Psoas muscle (tissue), 8 donors: ENCODE measurements around the gene TTLL9. TPM values are rescaled to one million over a fixed set of nuclear protein-coding genes. Genes with fewer than 3 reads are reported as not detected.

Experiments used
- ATAC-seq, 4 donors: fragments of 200-7000 bp; cut with Tn5 transposase; one replicate each; pipeline ENCODE4 v1.9.1; 2020; ENCODE audit warnings: moderate library complexity in 3 of 4, mild to moderate bottlenecking in 2 of 4
- DNase-seq, 2 donors: peaks; one replicate each; pipeline ENCODE4 v3.0.0-alpha.2; 2020
- H3K27ac ChIP-seq: fragments of 200-600 bp; one replicate; pipeline ENCODE4 v1.8.0; 2022
- H3K27me3 ChIP-seq, 3 donors: fragments of 200-600 bp in 1 of 3; one replicate each; pipeline versions ENCODE4 v1.6.1 to v1.8.0; 2013 to 2022; ENCODE audit warnings: low read length in 2 of 3, mild to moderate bottlenecking in 2 of 3, moderate library complexity in 1 of 3; ENCODE audit not compliant: insufficient read depth in 3 of 3
- H3K36me3 ChIP-seq, 2 donors: fragments of 200-600 bp in 1 of 2; one replicate each; pipeline versions ENCODE4 v1.6.1 to v1.8.0; 2013 to 2022; ENCODE audit warnings: low read depth in 1 of 2, mild to moderate bottlenecking in 1 of 2, moderate library complexity in 1 of 2; ENCODE audit not compliant: insufficient read depth in 1 of 2
- H3K4me1 ChIP-seq: fragments of 200-600 bp; one replicate; pipeline ENCODE4 v1.8.0; 2022
- H3K4me3 ChIP-seq: fragments of 200-600 bp; one replicate; pipeline ENCODE4 v1.8.0; 2022; ENCODE audit warnings: mild to moderate bottlenecking
- H3K9me3 ChIP-seq: fragments of 200-600 bp; one replicate; pipeline ENCODE4 v1.8.0; 2022
- CTCF ChIP-seq: fragments of 200-600 bp; IDR thresholded peaks from one replicate; pipeline ENCODE4 v1.8.0; 2022; ENCODE audit warnings: antibody characterized with exemption
- WGBS, 3 donors: extraction: QIAGEN DNeasy Blood & Tissue Kit; methylation state at CpG; one replicate each; pipeline versions ENCODE4 v1.1.6 to v1.1.7; 2013; 5-methylcytosine and 5-hydroxymethylcytosine counted together
- intact Hi-C, 2 donors: fragments of 100-400 bp; cut with DNase I; formaldehyde crosslinking; loops; one replicate each; pipeline versions ENCODE4 v1.11.0 to v1.14.2; 2022
- polyA plus RNA-seq, 3 donors: library from polyadenylated mRNA; stranded (reverse); fragments of 200-250 nt; gene quantifications; one replicate each; pipeline ENCODE4 v1.2.3, GENCODE V29; 2013
- total RNA-seq, 4 donors: library from RNA; stranded (reverse); fragmentation: NEBNext Ultra II Directional in 2 of 4; extraction: Animal tissue kit (Norgen Biotek cat#: 25700) in 2 of 4; gene quantifications; one replicate each; pipeline versions ENCODE4 v1.2.1 to v1.2.4, GENCODE V29; 2021 to 2023
- donor health status: healthy with polysubstance abuse.
- donor health status: DM: no; HTN: no; CAD: no; lungs with moderate emphysema.
- donor health status: Bipolar disorder and iron deficiency.
- donor health status: healthy.
- donor health status: DM: yes; HTN: yes; CAD: no.
- donor health status: DM: no; HTN: no; CAD: no.
- donor health status: DM: no; HTN: no; CAD: no.
- donor health status: DM: yes; HTN: yes; CAD: no.

Gene TTLL9
- total and polyA plus RNA-seq, 7 donors: 0.01 TPM; not detected in 6

DNA sequence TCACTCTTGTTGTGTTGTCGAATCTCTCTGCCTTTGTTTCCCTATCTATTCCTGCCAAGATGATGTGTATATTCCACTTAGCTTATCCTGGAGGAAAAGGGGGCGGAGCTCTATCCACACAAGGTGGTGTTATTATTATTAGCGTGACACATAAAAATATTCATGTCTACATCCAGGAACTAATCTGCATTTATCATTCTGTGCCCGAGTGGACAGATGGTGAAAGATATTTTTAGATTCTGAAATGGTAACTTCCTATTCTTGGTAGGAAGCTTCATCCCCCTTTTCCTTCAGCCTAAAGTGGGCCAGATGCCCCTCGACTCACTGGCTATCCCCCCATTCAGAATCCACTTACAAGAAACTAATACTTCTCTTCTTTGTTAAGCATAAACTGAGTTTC lies 99.6 kb downstream of the TTLL9 start:
- ATAC-seq: no peak
- intact Hi-C loops: no loop called here
- DNase-seq: no peak
- WGBS, 3 donors: 54 to 64% (median 63%) methylated on average over 5 of the region's 5 CpGs
- Histone ChIP-seq H3K36me3 (no peaks in the 10 kb centered on the region), H3K9me3 (no peaks in the 10 kb centered on the region), H3K27ac (no peak overlapping the region), H3K4me1 (no peaks in the 10 kb centered on the region), H3K4me3 (no peak overlapping the region), H3K27me3 (peaks cover 0 to 63% (median 7%) of the 10 kb centered on the region in 3 donors)
- TF ChIP-seq CTCF: no peak

GRCh38 chr20:31972471-31973021 lies 102.1 kb downstream of the TTLL9 start:
- no peak for TF ChIP-seq CTCF
- Histone ChIP-seq H3K9me3 (no peaks in the 10 kb centered on the region), H3K36me3 (no peaks in the 10 kb centered on the region), H3K4me3 (no peak overlapping the region), H3K4me1 (no peaks in the 10 kb centered on the region), H3K27ac (no peak overlapping the region), H3K27me3 (peaks cover 0 to 44% (median 6%) of the 10 kb centered on the region in 3 donors)
- 15 to 24% (median 21%) methylated on average over 4 of the region's 4 CpGs for WGBS, 3 donors
- intact Hi-C loops: no loop called here
- ATAC-seq (no peak), DNase-seq (no peak)

GRCh38 chr20:31974296-31974695 lies 103.9 kb downstream of the TTLL9 start:
- no peak for TF ChIP-seq CTCF
- DNase-seq (no peak), ATAC-seq (no peak)
- Histone ChIP-seq H3K27ac (no peak overlapping the region), H3K9me3 (no peaks in the 10 kb centered on the region), H3K4me1 (no peaks in the 10 kb centered on the region), H3K4me3 (no peak overlapping the region), H3K36me3 (no peaks in the 10 kb centered on the region), H3K27me3 (peaks cover 0 to 39% (median 3%) of the 10 kb centered on the region in 3 donors)
- intact Hi-C loops: no loop called here
- 76 to 91% (median 84%) methylated on average over 2 of the region's 2 CpGs for WGBS, 3 donors

- Histone ChIP-seq H3K9me3 (no peaks in the 10 kb centered on the region), H3K4me1 (no peaks in the 10 kb centered on the region), H3K27ac (no peak overlapping the region), H3K36me3 (no peaks in the 10 kb centered on the region), H3K27me3 (peaks cover 0 to 35% (median 3%) of the 10 kb centered on the region in 3 donors), H3K4me3 (no peak overlapping the region)
- ATAC-seq (no peak), DNase-seq (no peak)
- WGBS, 3 donors: 7 to 21% (median 11%) methylated on average over 10 of the region's 10 CpGs
- TF ChIP-seq CTCF: no peak
- intact Hi-C loops: no loop called here
Observed at GRCh38 chr20:31974951-31975487, 104.6 kb downstream of the TTLL9 start.

- TF ChIP-seq CTCF: no peak
- Histone ChIP-seq H3K36me3 (no peaks in the 10 kb centered on the region), H3K4me3 (no peak overlapping the region), H3K9me3 (no peaks in the 10 kb centered on the region), H3K27me3 (peaks cover 0 to 37% (median 3%) of the 10 kb centered on the region in 3 donors), H3K4me1 (no peaks in the 10 kb centered on the region), H3K27ac (no peak overlapping the region)
- intact Hi-C loops: no loop called here
- WGBS, 3 donors: 83 to 88% (median 87%) methylated on average over 2 of the region's 2 CpGs
- DNase-seq (no peak), ATAC-seq (no peak)
Observed at GRCh38 chr20:31975874-31976273, 105.4 kb downstream of the TTLL9 start.
